ENCODE measurements around the gene INHBC.

Gene INHBC

DNA sequence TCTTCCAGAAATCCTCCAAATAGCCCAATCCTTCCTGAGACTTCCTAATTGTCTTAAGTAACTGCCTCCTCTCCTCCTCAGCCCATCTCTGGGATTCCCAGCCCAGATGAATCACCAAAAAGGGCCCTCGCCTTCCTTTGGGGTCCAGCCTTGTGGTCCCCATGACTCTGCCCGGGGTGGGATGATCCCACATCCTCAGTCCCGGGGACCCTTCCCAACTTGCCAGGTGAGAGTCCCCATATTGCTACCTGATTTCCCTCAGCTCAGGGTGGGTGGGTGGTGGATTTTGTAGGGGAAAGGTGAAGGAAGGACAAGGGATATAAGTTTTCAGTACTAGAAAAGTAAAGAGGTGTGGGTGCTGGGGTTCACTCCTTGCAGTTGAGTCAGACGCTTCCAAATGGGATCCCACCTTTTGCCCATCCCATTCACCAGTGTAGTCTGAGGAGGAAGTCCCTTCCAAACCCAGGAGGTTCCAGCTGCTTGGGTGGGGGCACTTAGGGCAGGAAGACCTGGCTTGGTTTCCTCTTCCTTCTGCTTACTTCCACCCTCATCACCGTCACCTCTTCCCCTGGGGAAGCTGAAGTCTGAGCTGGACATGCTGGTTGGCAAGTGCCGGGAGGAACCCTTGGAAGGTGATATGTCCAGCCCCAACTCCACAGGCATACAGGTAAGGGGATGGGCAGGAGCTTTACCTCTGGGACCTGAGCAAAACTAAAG lies 30.6 kb downstream of the INHBC start:
- H3K4me3 ChIP-seq (ENCODE audit: low read depth, low read length), result no peak overlapping the region
- H3K27ac ChIP-seq, result peak overlapping the region; percentile 98
- TF ChIP-seq, protein P1, sequence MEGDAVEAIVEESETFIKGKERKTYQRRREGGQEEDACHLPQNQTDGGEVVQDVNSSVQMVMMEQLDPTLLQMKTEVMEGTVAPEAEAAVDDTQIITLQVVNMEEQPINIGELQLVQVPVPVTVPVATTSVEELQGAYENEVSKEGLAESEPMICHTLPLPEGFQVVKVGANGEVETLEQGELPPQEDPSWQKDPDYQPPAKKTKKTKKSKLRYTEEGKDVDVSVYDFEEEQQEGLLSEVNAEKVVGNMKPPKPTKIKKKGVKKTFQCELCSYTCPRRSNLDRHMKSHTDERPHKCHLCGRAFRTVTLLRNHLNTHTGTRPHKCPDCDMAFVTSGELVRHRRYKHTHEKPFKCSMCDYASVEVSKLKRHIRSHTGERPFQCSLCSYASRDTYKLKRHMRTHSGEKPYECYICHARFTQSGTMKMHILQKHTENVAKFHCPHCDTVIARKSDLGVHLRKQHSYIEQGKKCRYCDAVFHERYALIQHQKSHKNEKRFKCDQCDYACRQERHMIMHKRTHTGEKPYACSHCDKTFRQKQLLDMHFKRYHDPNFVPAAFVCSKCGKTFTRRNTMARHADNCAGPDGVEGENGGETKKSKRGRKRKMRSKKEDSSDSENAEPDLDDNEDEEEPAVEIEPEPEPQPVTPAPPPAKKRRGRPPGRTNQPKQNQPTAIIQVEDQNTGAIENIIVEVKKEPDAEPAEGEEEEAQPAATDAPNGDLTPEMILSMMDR (IDR thresholded peaks at IDR 0.05; ENCODE audit: low read depth, low read length), result no peak
- H3K9me3 ChIP-seq (ENCODE audit: severe bottlenecking), result no peaks in the 10 kb centered on the region
- H3K36me3 ChIP-seq, result 0 out of 2 replicates have a peak, but pooled peaks cover 4% of the 10 kb centered on the region
- DNase-seq, result no peak
- H3K27me3 ChIP-seq (ENCODE audit: insufficient read depth, low read depth, severe bottlenecking), result peaks cover 2% of the 10 kb centered on the region

- H3K9me3 ChIP-seq (ENCODE audit: severe bottlenecking), result no peaks in the 10 kb centered on the region
- TF ChIP-seq, protein P1 (IDR thresholded peaks at IDR 0.05; ENCODE audit: low read depth, low read length), result no peak
- no peak for DNase-seq
- no peak overlapping the region for H3K4me3 ChIP-seq (ENCODE audit: low read depth, low read length)
- H3K36me3 ChIP-seq, result 0 out of 2 replicates have a peak, but pooled peaks cover 4% of the 10 kb centered on the region
- peaks cover under 1% of the 10 kb centered on the region for H3K27me3 ChIP-seq (ENCODE audit: insufficient read depth, low read depth, severe bottlenecking)
- H3K27ac ChIP-seq, result no peak overlapping the region
Observed at GRCh38 chr12:57465747-57466505, 31.3 kb downstream of the INHBC start.

DNA sequence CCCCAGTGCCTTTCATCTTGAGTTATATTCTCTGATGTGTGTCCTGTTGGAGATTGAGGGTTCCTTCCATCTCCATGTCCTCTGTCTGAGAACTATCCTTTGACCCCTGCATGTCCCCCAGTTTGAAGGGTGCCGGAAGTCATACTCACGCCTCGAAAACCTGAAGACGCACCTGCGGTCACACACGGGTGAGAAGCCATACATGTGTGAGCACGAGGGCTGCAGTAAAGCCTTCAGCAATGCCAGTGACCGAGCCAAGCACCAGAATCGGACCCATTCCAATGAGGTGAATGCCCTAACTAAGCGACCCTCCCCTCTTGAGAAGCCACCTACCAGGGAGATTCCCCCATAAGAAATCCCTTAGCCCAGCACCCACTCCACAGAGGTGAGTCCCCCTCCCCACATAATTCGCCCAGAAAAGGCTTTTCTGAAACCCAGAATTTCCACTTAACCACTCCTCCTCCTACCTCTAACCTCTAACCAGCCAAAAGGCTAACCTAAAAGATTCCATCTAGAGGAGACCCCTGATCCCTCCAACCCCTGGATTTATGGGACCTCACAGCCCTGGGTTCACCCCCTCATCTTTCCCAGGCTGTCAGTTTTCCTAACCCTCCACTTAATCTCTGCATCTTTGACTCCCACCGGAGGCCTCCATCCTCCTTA lies 32.8 kb downstream of the INHBC start:
- TF ChIP-seq, protein P1 (IDR thresholded peaks at IDR 0.05; ENCODE audit: low read depth, low read length), result no peak
- H3K27ac ChIP-seq, result no peak overlapping the region
- H3K27me3 ChIP-seq (ENCODE audit: insufficient read depth, low read depth, severe bottlenecking), result no peaks in the 10 kb centered on the region

GRCh38 chr12:57467915-57468314 lies 33.3 kb downstream of the INHBC start:
- no peaks in the 10 kb centered on the region for H3K9me3 ChIP-seq (ENCODE audit: severe bottlenecking)
- H3K27me3 ChIP-seq (ENCODE audit: insufficient read depth, low read depth, severe bottlenecking), result no peaks in the 10 kb centered on the region
- TF ChIP-seq, protein P1 (IDR thresholded peaks at IDR 0.05; ENCODE audit: low read depth, low read length), result no peak
- 0 out of 2 replicates have a peak, but pooled peaks cover 4% of the 10 kb centered on the region for H3K36me3 ChIP-seq
- no peak overlapping the region for H3K4me3 ChIP-seq (ENCODE audit: low read depth, low read length)
- no peak for DNase-seq
- H3K27ac ChIP-seq, result no peak overlapping the region

More for the DNA sequence above, 32.8 kb downstream of the INHBC start:
- Histone ChIP-seq H3K36me3 (0 out of 2 replicates have a peak, but pooled peaks cover 4% of the 10 kb centered on the region), H3K9me3 (ENCODE audit: severe bottlenecking) (no peaks in the 10 kb centered on the region), H3K4me3 (ENCODE audit: low read depth, low read length) (no peak overlapping the region)
- DNase-seq, result no peak

DNA sequence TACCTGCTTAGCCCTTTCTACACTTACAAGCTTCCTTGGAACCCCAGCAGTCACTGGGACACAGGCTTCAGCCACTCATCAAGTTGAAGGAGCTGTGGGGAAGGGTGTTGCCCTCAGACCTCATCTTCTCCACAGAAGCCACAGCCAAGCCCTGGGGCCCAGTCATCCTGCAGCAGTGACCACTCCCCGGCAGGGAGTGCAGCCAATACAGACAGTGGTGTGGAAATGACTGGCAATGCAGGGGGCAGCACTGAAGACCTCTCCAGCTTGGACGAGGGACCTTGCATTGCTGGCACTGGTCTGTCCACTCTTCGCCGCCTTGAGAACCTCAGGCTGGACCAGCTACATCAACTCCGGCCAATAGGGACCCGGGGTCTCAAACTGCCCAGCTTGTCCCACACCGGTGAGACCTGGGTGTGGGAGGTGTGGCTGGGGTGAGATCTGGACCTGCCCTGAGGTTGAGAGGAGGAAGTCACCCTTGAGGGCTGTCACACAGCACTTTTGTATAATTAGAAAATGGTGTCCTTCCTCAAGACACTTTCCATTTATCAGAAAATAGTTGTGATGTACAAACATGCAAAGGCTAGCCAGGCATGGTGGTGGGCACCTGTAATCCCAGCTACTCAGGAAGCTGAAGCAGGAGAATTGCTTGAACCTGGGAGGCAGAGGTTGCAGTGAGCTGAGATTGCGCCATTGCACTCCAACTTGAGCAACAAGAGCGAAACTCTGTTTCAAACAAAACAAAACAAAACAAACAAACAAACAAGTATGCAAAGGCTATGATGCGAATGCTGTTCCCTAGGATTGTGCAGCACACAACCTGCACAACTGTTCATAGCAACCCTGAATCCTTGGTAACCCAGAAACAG lies 34.9 kb downstream of the INHBC start:
- no peaks in the 10 kb centered on the region for H3K9me3 ChIP-seq (ENCODE audit: severe bottlenecking)

More for the DNA sequence above, 34.9 kb downstream of the INHBC start:
- TF ChIP-seq, protein P1 (IDR thresholded peaks at IDR 0.05; ENCODE audit: low read depth, low read length), result no peak
- no peak for DNase-seq
- no peak overlapping the region for H3K4me3 ChIP-seq (ENCODE audit: low read depth, low read length)
- H3K27me3 ChIP-seq (ENCODE audit: insufficient read depth, low read depth, severe bottlenecking), result no peaks in the 10 kb centered on the region
- H3K27ac ChIP-seq, result no peak overlapping the region
- H3K36me3 ChIP-seq, result peaks cover 5% of the 10 kb centered on the region; the same call in 1 of the 2 replicates
